ENCODE results near the gene LRRC8C.
A peak's percentile ranks its signal among the peaks of the same experiment; 100 is the strongest.

LRRC8C gene

DNA sequence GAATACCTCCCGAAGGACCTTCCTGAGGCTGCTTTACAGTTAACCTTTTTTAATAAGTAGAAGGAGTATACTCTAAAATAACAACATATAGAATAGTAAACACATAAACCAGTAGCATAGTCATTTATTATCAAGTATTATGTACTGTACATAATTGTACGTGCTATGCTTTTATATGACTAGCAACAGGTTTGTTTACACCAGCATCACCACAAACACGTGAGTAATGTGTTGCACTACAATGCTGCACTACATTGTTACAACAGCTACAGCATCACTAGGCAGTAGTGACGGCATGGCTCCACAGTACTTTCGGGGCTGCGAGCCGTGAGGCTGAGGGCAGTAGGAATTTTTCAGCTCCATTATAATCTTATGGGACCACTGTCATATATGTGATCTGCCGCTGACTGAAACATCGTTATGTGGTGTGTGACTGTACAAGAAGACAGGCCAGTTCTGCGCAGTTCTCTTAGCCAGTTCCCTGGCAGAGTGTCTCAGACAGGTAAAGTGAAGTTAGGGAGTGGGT is 105.1 kb downstream of the LRRC8C start:
- DNase-seq: no peak

DNA sequence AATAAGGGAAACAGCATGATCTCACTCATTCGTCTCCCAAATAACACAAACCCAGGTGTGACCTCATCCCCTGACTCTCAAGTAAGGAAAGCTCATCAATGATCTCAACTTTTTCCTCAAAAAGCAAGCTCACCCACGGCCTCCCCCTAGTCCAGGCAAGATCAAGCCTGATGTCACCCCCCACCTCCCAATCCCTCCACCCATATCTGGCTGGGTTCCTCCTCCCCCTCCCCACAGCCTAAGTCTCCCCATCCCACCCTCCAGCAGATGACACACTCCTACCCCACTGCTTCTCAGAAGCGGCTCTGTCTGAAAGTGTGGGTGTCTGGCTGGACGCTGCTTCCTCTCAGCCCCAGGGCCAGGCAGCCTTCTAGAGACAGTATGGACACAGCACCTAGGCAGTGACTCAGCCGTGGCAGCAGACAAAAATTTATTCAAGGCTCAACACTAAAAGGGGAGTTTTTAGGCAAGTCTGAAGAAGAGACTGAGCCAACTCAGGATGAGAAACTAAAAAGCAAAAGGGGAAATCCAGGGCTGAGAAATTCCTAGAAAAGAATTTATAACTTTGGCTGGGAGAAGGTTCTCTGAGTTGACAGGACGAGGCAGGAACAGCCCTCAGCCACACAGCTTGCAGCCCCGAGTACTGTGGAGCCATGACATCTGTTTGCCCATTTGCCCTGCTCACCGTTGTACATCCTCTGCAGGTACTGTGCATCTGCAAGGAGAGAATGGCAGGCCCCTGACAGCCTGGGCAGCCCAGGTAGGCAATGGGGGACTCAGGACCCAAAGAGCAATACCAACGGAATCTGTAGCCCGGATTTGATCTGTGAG is 106.3 kb downstream of the LRRC8C start:
- no peak for DNase-seq

DNA sequence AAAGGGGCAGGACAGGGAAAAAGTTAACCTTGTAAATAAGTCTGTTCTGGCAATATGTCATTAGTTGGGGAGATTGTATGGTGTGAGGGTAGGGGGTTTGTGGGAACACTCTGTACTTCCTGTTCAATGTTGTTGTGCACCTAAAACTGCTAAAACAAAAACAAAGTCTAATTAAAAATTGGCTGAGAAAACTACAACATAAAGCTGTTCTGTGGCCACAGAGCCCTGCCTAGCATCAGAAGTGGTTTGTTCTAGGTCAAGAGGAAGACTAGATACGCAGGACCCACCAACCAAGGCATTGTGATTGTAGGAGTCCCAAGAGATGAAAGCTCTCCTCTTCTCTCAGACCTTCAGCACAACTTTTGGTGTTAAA is 106.9 kb downstream of the LRRC8C start:
- DNase-seq: no peak

DNA sequence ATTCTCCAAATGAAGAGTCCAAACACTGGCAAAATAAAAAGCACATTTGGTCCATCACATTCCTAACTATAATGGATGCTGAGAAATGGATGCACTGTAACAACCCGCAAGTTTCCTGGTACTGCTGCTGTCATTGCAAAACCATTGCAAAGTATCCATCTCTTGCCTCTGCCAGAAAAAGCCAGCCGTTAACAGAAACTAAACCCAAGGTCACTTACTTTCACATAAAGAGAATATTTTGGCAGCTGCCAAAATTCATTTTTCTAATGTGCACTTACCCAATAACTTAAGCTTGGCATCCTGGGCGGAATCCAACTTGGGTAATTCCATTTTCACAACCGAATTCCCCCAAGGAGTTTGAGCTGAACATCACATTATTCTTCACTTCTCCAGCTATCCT is 110.9 kb downstream of the LRRC8C start:
- DNase-seq: no peak

DNA sequence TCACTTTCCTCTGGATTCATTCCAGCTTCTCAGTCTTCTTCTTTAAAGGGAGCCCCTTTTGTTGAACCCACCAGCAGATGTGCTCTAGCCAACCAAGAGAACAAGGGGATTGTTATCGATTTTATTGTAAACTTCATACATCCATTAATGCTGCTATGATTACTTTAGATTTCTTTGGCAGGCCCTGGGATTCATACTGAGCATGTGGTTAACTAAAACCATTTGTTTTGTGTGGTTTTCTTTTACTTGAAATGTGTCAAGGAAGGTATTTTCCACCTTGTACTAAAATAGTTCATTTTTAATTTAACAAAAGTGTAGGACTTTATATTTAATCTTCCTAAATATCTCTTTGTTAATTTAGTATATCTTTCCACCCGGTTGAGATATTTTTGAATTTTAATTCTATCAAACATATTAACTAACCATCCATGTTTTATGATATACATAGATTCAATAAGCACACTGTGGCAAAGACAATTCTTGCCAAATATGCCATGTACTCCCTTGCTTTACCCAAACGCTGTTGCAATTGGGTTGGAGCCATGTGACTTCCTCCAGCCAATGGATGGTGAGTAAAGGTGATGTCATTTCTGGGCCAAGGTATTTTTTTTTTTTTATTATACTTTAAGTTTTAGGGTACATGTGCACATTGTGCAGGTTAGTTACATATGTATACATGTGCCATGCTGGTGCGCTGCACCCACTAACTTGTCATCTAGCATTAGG is 113.7 kb downstream of the LRRC8C start:
- DNase-seq: no peak

DNA sequence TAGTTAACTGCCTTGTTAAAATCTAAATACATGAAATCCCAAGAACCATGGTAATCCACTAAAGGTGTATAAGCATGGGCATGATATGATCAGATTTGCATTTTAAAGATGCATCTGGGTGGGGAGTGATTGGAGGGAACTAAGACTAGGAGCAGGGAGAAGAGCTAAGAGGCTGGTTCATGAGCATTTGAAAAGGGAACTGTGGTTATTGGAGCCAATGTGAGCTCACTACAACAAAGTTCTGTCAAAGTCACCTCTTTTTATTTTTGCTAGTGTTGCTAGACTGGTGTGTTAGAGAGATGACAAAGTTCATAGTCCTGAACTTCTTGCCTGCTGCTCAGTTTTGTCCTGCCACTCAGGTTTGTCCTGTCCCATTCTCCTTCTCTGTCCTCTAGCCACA is 120.8 kb downstream of the LRRC8C start:
- DNase-seq: no peak

DNA sequence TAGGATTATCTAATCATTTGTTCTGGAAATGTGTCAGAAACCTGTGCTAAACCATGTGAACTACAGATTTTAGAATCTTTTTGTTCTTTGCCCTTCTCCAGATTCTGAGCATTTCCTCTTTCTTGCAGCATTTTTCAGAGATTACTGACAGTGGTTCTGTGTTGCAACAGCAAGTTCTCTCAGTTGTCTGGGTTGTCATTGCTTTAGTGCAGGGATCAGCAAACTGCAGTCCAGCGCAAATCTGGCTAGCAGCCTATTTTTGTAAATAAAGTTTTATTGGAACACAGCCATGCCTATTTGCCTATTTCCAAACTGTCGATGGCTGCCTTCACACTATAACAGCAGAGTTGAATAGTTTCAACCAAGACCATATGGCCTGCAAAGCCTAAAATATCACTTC is 121.6 kb downstream of the LRRC8C start:
- no peak for DNase-seq

DNA sequence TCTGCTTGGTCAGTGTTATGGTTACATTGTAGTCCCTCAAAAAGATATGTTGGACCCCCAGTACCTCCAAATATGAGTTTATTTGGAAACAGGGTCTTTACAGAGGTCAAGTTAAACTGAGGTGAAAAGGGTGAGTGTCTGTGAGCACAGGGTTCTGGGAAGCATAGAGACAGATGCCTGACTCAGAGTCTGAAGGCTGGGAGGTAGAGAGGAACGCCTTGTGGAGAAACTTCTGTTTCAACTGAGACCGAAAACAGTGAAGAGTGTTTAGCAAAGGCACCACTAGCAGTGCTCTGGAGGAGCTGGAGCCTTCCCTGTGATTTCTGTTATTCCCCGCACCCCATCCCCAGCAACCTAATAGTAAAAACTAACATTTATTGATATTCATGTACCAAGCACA is 122.7 kb downstream of the LRRC8C start:
- no peak for DNase-seq

DNA sequence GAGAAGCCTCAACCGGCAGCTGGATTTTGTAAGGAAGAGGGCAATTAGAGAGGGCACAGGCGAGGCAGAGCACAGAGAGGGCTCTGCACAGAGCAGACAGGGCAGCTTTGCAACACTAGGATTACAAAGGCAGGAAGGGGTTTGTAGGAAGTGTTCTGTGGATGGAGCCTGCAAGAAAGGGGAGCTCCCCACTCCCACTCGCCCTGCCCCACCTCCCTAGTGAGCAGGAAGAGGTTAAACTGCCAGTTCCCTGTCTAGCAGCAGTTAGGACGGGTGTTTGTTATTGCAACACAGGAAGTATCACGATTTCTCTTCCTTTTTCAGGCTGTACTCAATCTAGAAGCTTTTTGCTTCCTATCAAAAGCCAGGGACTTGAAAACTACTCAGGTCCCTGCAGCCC is 124.6 kb downstream of the LRRC8C start:
- DNase-seq: no peak

DNA sequence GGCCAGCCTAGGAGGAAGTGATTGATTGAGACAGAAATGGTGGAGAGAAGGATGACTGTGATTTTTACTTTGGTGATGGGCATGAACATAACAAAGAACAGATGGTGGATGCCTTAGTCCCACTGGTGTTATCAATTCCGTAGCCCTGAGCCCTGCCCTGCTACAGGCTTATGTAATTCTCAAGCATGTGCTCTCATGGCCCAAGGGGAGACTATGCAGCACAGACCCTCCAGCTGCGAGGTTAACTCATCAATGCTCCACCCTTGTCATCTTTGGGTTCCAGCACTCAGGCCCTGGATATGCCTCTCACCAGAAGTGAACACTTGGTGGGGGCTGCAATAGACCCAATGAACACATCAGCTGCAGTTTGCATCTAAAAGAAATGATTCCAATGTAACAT is 125.2 kb downstream of the LRRC8C start:
- no peak for DNase-seq

DNA sequence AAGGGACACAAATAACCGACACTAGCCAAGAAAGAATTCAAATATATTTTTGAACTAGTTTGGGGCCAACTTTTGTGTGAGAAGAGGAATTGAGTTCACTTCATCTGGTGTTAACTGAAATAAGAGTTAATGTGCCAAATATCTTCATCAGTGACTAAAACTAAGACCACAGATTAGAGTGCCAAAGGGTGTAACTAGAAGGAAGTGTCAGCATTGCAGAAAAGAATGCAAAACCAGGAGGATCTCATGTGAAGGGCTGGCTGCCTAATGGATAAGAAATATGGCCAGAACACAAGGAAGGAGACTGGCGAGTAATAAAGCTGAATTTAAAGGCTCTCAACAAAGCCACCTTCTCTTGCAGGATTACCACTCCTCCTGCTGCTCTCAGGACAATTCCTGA is 126.1 kb downstream of the LRRC8C start:
- no peak for DNase-seq

DNA sequence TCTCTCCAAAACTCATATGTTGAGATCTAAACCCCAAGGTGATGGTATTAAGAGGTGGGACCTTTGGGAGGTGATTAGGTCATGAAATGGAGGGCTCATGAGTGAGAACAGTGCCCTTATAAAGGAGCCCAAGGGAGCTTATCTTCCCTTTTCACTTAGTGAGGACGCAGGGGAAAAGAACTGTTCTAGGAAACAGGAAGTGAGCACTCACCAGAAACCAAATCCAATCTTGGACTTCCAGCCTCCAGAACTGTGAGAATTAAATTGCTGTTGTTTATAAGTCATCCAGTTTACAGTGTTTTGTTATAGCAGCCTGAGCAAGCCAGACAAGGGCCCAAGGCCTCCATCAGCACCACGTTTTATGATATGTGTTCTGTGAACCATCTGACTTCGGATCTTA is 127.6 kb downstream of the LRRC8C start:
- no peak for DNase-seq

DNA sequence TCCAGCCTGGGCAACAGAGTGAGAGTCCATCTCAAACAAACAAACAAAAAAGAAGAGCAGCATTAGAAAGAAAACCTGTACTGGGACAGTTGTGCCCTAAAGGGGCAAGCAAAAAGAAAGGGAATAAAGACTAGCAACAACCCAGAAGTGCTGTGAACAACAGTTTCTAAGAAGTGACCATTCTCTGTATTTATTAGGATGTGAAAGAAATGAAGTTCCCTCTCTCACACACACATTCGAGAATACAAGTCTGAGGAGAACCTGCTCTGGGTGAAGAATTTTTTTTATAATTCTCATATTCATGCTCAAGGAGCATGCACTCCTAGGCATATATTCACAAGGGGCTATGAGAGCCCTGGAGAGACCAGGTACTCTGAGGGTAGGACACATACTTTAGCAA is 128.4 kb downstream of the LRRC8C start:
- no peak for DNase-seq

DNA sequence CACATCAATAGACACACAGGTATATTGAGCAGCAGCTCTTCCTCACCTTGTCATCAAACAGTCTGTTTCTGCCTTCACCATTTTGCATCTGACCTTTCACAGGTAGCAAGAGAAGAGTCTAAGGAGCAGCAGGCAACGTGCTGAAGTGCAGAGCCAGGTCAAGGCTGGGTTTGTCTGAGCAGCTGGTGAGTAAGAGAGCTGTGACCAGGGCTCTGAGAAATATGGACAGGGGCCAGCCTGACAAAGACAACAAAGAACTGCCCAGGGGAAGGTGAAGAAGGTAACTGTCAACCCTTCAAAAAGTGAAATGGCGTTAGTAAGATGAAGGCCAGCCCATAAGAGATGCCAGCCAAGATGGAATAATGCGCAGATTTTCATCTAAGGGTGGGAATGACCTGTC is 129.0 kb downstream of the LRRC8C start:
- no peak for DNase-seq

DNA sequence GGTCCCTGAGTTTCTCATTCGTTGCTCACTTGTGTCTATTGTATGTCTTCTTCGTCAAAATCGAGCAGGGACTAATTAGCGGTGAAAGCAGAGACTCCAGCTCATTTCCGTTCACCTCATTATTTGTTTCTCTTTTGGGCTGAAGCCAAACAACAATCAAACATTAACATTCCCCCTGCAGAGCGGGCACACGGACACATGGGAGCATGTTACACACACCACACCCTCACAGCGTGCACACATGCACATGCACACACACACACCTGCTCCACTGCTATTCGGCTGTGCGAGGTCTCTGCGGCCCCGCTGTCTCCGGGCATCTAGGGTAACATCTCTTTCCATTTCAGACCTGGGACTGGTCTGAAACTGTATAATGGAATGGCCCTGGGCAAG is 129.5 kb downstream of the LRRC8C start:
- DNase-seq: peak; percentile 92

DNA sequence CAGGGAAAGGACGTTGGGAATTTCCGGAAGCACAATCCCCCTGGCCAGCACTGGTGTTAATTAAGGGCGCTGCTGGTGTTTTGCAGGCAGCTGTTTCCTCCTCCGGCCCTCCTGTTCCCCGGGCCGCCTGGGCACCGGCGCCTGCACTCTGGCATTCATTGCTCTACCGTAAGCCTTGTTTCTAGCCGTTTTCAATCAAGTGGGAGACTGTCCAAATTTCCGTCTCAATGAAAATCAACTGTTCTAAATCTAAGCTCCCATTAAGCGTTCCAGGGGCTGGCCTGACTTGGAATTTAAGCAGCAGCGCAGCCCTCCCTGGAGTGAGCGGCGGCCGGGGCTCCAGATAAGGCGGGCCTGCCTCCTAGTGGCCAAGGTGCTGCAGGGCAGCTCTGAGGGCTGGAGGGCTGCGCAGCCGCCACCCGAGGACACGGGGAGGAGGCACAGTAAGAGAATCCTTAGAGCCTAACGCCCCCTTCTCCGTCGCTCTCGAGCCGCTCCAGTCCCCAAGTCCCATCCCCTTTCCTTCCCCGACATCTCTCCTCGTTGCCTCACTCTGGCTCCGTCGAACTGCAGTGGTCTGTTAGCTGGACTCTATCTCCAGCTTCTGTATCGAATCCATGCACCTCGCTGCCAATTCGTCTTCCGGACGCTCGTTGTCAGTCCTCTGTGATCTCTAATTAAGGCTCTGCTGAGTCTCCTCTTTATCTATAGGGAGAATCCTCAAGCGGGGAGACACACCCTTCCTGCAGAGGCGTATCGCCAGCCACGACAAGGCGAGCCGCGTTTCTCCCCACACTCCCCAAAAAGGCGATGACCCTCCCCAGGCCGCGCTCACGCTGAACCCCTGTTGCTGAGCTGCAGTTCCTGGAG is 130.1 kb downstream of the LRRC8C start:
- peak; percentile 81 for DNase-seq

DNA sequence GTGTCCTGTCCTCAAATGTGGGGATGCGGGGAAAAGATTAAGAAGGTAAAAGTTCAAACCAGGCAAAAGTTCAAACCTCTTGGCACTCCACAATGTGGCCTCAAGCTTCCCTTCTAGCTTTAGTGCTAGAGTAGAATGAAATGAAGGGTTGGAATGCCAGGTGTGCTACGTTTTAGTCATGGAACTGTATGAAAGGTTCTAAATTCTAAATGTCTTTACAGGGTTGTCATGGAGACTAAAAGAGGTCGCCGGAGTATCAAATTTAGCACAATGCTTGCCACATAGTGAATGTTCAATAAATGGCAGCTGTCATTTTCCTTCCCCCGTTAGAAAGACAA is 130.7 kb downstream of the LRRC8C start:
- DNase-seq: no peak

DNA sequence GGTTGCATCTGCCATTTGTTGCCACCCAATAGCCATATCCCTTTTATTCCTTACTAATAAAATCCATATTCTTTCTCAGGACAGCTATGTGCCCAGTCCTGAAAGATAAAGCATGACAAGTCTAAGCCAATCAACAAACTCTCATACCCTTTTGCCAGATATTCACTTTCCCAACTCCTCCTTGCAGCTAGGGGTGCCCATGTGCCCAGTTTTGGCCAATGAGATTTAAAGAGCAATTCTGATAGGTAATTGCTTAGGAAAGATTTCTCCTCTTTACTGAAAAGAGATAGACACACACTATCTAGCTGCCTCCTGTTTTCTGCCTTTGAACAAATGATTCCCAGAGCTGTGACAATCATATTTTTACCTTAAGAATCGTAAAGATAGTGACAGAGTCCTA is 132.9 kb downstream of the LRRC8C start:
- DNase-seq: no peak

DNA sequence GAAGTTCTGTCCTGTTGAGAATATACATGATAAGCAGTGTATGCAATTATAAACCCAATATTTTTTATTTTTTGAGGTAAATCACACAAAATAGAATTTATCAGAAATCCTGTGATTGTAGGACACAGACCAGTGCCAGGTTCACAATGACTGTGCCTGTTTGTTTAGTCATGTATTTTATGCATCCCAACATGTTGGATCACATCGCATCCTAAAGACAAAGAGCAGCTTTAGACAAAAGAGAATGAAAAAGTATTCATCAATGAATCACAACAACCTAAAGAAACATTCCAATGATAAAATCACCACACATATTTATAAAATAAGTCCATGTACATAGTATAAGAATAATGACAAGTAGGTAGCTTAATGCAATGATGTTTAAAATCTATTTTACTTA is 134.7 kb downstream of the LRRC8C start:
- no peak for DNase-seq
